NCI-H1417 (cell line): ENCODE data around the gene SAMD4B.
"Not testable (repeated sequence)": the region's sequence is repeated elsewhere in the genome, so short reads cannot be mapped to it uniquely, and the experiment has no call there.

Experiments
- DNase-seq, 3 experiments: peaks; one replicate each; lab custom pipeline; 2025; lab: John Stamatoyannopoulos, UW

Gene SAMD4B

DNA sequence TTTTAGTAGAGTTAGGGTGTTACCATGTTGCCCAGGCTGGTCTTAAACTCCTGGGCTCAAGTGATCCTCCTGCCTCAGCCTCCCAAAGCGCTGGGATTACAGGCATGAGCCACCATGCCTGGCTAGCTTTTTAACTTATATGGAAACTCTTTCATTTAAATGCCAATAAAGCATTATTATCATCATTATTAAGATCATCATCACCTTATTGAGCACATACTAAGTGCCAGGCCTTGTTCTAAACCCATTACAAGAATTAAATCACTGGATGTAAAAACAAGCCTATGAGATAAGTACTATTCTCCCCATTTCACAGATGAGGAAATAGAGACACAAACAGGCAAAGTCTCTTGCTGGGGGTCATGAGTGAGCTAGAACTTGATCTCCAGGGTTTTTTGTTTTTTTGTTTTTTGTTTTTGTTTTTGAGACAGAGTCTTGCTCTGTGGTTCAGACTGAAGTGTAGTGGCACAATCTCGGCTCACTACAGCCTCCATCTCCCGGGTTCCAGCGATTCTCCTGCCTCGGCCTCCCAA is 7.7 kb upstream of the SAMD4B start:
- DNase-seq = no peak

- DNase-seq = no peak
Observed at GRCh38 chr19:39335168-39335548, 7.1 kb upstream of the SAMD4B start.

GRCh38 chr19:39336483-39336882 is 5.7 kb upstream of the SAMD4B start:
- no peak for DNase-seq

GRCh38 chr19:39339674-39340073 is 2.5 kb upstream of the SAMD4B start:
- DNase-seq = no peak

GRCh38 chr19:39340156-39340555 is 2.1 kb upstream of the SAMD4B start:
- not testable (repeated sequence) for DNase-seq

DNA sequence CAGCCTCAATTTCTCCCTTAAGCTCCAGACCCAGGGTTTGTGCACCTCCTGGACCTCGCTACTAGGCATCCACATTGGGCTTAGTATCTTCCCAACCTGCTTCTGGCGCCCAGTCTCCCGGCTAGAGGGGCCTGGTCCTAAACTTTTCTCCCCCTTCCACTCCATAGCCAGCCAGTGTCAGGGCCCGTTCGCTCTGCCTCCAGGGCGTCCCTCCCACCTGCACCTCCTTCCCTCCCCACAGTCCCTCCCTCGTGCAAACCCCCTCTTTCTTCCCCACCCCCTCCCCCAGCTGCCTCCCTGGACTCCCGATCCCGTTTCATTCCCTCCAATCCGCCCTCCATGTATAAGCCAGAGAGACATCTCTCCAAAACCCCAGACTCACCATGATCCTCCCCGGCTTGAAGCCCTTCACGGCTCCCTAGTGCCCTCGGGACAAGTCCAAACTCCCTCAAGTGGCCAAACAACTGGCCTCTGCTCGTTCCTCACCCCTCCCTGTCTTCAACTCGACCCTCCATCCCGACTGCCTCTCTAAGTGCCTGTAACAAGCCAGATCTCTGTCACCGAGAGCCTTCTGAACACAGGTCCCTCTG is 997 bp upstream of the SAMD4B start:
- peak in 1 of 3 experiments; percentile 35 for DNase-seq

DNA sequence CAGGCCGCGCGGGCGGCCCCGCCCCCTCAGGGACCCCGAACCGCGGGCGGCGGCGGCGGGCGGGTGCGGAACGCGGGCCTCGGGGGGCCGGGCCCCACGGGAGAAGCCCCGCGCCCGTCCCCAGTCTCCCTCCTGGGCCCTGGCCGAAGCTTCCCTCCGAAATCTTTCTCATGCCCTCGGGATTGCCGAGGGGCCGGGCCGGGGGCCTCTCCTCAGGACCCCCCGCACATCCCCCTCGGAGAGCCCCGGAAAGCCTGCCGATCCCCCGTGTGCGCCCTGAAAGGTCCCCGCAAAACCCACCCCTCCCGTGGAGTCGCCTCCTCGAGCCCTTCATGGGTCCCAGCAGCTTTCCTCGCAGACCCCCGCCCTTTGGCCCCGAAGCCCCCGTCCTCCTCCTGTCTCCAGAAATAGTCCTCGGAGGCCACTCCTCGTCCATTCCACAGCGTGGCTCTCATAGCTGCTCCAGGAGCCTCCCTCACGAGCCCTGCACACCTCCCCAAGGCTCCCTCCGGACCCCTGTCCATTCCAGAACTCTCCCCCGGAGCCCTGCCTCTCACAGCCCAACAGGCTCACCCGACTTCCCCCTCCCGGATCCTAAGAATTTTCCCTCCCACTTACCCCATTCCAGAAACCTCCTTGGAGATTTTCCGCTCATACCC is 555 bp downstream of the SAMD4B start:
- peak in 2 of 3 experiments; percentile 8 to 26 for DNase-seq

DNA sequence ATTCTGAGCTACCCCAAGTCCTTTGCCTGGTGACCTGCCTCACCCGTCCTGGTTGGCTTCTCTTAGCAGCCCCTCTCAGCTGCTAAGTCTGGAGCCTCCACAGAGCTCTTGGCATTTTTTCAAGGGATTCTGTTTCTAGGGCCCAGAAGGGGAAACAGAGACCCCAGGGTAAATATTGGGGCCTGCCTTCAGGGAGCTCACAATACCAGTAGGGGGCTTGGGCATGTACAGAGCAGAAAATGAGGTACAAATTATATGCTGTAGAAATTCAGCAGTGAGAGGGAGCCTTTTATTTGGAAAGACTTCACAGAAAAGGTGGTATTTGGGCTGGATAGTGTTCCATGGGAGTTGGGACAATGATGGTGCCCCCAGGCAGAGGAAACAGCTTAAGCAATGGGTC is 3.7 kb downstream of the SAMD4B start:
- no peak for DNase-seq

GRCh38 chr19:39347332-39348164 is 5.3 kb downstream of the SAMD4B start:
- no peak for DNase-seq

DNA sequence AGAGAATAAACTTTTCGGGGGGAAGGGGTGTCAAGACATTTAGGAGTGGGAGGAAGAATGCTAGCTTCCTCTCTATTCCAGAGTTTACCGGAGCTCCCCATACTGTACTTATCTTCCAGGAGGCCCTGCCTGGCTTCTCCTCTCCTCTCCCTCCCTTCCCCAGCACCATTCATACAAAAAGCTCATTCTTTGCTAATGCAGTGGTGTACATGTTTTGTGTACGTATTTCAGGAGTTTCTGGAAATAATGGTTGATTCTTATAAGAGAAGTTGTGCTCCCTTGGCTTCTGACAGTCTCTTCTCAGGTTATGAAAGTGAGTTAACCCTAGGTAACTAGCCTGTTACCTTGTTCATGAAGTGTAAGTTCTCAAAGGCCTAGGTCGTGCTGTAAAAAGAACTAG is 7.1 kb downstream of the SAMD4B start:
- no peak for DNase-seq

DNA sequence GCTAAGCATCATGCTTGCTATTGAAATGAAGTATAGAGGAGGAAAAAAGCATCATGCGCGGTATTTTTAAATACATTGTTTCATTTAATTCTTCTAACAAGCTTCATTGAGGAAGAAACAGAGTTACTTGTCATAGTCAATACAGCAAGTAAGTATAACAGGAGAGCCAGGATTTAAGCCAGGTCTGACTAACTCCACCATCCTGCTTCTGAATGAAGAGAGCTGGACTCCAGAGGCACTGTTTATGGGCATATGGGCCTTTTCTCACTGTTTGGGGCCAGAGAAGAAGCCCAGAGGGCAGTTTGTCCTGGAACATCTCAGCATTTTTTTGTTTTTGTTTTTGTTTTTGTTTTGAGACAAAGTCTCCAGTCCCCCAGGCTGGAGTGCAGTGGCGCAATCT is 7.9 kb downstream of the SAMD4B start:
- no peak for DNase-seq

- no peak for DNase-seq
Observed at GRCh38 chr19:39351537-39352064, 9.4 kb downstream of the SAMD4B start.

- DNase-seq = no peak
Observed at GRCh38 chr19:39352381-39353255, 10.4 kb downstream of the SAMD4B start.

- DNase-seq = no peak
Observed at GRCh38 chr19:39355253-39355652, 13.0 kb downstream of the SAMD4B start.

GRCh38 chr19:39356073-39356472 is 13.9 kb downstream of the SAMD4B start:
- no peak for DNase-seq

DNA sequence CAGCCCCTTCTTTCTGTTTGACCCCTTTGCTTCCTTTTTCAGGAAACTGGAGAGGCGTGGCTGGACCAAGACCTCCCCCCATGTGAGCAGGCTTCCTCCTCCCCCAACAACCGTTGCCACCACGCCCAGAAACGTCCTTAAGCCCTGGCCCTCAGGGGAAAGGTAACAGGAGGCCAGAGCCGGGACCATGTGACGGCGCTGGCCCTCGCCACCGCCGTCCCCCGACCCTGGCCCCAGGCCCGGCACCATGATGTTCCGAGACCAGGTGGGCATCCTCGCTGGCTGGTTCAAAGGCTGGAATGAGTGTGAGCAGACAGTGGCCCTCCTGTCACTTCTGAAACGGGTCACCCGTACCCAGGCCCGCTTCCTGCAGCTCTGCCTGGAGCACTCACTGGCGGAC is 14.4 kb downstream of the SAMD4B start:
- DNase-seq = no peak

GRCh38 chr19:39359026-39359425 is 16.8 kb downstream of the SAMD4B start:
- no peak for DNase-seq

- DNase-seq = no peak
Observed at GRCh38 chr19:39360599-39360998, 18.4 kb downstream of the SAMD4B start.

- no peak for DNase-seq
Observed at GRCh38 chr19:39362682-39363657, 20.7 kb downstream of the SAMD4B start.

GRCh38 chr19:39363901-39364457 is 21.8 kb downstream of the SAMD4B start:
- no peak for DNase-seq
